Measurements from ENCODE around the gene KRTAP2-4.
"Not testable (repeated sequence)": the region's sequence is repeated elsewhere in the genome, so short reads cannot be mapped to it uniquely, and the experiment has no call there.

KRTAP2-4 gene

DNA sequence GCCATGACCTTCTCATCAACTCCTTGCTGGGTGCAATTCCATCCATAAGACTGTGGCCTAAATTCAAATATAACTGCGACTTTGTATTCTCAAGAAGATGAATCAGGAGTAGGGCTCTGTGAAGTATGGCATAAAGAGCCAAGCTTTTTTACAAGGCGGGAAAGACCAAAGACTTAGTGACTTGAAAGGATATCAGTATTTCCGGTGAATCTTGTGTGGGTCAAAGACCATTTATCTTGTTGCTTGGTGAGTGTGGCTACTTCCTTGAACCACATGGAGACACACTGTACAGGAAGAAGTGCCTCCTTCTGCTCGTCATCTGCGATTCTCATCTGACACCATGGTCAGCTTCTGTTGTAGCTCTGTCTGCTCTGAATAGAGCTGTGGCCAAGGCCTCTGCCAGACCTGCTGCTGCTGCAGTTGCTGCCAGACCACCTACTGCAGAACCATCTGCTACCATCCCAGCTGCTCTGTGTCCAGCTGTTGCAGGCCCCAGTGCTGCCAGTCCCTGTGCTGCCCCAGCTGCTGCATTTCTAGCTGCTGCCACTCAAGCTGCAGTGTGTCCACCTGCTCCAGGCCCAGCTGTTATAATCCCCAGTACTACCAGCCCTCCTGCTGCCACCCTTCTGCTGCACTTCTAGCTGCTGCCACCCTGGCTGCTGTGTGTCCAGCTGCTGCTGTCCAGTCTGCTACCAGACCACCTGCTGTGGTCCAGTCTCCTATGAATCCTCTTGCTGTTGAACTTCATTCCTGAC, 6.1 kb upstream of the KRTAP2-4 start:
- DNase-seq (ENCODE audit: low read depth, low spot score): no peak

- DNase-seq (ENCODE audit: low read depth, low spot score): no peak
These were observed 3.4 kb upstream of the KRTAP2-4 start for GRCh38 chr17:41069031-41069430.

GRCh38 chr17:41067281-41067680, 1.6 kb upstream of the KRTAP2-4 start:
- DNase-seq (ENCODE audit: low read depth, low spot score): no peak

DNA sequence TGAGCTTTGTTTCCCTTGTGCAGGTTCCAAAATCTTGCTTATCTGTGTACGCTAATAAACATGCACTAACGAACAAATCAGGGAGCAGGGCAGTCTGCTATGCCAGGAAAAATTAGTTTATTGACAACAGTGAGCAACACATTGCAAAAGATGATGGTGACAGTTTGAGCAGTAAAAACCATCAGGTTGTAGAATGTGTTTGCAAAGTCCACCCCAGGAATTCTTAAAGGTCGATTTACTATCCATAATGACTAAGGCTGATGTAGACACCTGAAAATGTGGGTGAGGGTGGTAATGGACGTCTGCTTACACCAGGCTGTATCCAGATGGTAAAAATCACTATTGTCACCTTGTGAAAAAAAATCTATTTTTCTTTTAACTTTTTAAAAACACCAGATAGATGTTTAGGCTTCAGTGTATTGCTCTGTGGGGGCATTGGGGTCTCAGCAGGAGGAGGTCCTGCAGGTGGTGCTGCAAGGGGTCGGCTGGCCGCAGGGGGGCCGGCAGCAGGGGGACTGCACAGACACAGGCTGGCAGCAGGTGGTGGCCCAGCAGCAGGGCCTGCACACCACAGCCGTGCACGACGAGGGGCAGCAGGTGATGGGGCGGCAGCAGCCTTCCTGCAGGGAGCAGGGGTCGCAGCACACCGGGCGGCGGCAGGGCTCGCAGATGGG, 526 bp downstream of the KRTAP2-4 start:
- DNase-seq (ENCODE audit: low read depth, low spot score): not testable (repeated sequence)

GRCh38 chr17:41064301-41064700, 1.4 kb downstream of the KRTAP2-4 start:
- no peak for DNase-seq (ENCODE audit: low read depth, low spot score)

DNA sequence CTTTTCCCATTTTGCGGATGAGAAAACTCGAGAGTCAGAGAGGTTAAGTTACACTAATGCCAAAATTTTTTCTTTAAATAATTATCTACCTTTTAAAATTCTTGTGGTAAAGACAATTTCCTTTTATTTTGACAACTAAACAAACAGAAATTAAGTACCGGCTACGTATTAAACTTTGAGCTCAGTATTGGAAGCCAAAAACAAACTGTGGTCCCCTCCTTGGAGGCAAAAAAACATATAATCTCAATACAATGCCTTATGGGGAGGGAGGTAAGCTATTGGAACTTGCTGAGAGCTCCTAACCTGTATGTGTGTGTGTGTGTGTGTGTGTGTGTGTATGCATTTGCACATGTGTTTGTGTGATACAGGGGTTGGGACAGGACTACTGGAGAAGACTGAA, 2.2 kb downstream of the KRTAP2-4 start:
- no peak for DNase-seq (ENCODE audit: low read depth, low spot score)

DNA sequence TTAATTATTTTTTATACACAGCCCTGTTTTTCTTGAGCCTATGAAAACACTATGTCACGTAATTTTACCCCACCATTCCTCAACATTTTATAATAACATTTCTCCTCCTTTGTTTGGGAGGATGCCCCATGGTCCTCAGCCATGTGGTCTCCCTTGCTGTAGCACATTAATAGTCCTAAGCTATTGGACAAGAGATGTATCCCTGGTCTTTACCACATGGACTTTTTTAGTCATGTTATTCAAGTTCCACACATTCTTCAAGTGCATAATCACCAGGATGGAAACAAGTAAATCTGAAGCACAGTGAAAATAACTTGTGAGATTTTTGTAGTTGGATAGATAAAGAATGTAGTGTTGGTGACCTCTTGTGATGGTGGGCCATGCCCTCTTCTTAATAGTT, 3.7 kb downstream of the KRTAP2-4 start:
- DNase-seq (ENCODE audit: low read depth, low spot score): no peak

DNA sequence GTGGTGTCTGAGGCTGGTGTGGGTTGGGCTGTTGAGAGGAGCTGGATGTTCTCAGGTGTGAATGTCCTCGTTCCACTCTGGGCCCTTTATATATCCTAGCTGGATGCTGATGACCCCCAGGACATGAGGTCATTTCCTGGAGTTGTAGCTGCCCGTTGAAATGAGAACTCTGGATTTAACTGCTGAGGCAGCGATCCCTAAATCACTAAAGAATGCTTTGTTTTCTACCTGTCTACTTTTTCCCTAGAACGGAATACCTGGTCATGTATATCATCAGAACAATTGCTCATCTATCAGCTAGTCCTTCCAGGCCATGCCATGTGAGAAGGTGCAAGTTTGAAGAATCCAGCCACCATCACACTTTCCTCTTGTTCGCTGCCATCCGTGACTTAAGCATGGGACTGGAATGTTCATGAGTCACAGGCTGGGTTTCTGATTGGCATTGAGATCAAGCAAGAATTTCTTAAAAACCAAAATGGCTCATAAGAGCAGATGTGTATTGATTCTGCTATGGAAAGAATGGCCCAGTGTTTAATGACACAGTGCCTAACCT, 5.6 kb downstream of the KRTAP2-4 start, which contains the start of gene KRTAP2-3:
KRTAP2-3 (minus strand) TSS at position 63 of the 553 bp plus-strand sequence. CDS start 64 bp downstream, outside the sequence.
- DNase-seq (ENCODE audit: low read depth, low spot score): no peak

- DNase-seq (ENCODE audit: low read depth, low spot score): not testable (repeated sequence)
These were observed 6.2 kb downstream of the KRTAP2-4 start for GRCh38 chr17:41059276-41060051.

GRCh38 chr17:41058741-41059140, 6.9 kb downstream of the KRTAP2-4 start:
- no peak for DNase-seq (ENCODE audit: low read depth, low spot score)

GRCh38 chr17:41057547-41057946, 8.1 kb downstream of the KRTAP2-4 start:
- DNase-seq (ENCODE audit: low read depth, low spot score): no peak

- DNase-seq (ENCODE audit: low read depth, low spot score): not testable (repeated sequence)
These were observed 10.5 kb downstream of the KRTAP2-4 start, which contains the start of gene KRTAP2-2 for GRCh38 chr17:41055130-41055529. Gene KRTAP2-2 (minus strand): TSS chr17:41055230. CDS start chr17:41055211, 19 bp downstream.

DNA sequence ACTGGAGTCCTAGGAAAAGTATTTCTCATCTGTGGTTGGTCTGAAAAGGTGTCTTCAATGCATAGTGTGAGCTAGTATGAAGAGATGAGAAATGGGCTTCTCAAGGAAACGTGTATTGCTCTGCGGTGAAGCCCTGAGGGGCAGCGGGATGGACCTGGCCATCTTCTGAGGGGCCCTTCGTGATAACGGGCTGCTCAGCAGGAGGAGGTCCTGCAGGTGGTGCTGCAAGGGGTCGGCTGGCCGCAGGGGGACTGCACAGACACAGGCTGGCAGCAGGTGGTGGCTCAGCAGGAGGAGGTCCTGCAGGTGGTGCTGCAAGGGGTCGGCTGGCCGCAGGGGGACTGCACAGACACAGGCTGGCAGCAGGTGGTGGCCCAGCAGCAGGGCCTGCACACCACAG, 11.1 kb downstream of the KRTAP2-4 start:
- DNase-seq (ENCODE audit: low read depth, low spot score): not testable (repeated sequence)

- DNase-seq (ENCODE audit: low read depth, low spot score): no peak
These were observed 11.7 kb downstream of the KRTAP2-4 start for GRCh38 chr17:41054025-41054424.

DNA sequence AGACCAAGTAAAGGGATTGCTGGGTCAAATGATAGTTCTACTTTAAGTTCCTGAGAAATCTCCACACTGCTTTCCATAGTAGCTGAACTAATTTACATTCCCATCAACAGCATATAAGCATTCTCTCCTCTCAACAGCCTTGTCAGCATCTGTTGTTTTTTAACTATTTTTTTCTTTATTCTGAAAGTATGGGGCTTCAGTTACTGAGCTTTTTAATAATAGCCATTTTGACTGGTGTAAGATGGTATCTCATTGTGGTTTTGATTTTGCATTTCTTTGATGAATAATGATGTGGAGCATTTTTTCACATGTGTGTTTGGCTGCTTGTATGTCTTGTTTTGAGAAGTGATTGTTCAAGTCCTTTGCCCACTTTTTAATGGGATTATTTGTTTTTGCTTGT, 13.1 kb downstream of the KRTAP2-4 start:
- no peak for DNase-seq (ENCODE audit: low read depth, low spot score)

DNA sequence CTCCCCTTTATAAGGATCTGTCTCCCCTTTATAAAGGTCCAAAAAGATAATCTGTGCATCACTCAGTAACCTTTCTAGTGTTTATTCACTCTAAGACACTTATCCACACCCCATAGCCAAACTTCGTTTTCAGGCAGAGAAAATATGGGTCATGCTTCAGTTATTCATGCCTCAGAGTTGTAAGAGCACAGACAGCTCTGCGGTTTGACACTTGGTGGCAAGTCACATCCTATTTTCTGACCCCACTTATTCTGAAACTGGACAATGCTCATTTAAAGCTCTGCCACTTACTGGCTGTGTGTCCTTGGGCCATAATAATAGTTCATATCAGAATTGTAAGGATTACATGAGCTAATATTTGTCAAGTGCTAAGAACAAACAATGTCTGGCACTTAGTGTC, 16.6 kb downstream of the KRTAP2-4 start:
- no peak for DNase-seq (ENCODE audit: low read depth, low spot score)

DNA sequence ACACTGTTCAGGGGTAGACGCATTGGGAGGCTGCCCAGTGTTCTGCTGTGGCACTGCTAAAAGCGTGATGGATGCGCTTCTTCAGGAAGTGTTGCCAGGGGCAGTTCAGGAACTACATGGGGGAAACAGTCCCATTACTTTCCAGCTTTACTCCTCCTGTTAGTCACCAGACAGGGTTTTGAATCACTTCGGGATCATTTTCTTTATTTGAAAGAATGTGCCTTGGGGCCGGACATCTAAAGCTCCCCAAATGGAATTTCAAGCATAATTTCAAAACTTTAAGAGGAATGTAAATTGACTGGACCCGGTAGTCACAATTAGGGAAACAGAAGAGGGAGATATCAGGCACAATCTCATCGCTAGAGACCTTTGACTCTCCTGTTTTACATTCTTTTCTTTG, 17.2 kb downstream of the KRTAP2-4 start:
- no peak for DNase-seq (ENCODE audit: low read depth, low spot score)

GRCh38 chr17:41046735-41047465, 18.8 kb downstream of the KRTAP2-4 start, which contains the start of gene KRTAP2-1:
Gene KRTAP2-1 (minus strand): TSS chr17:41047316. CDS start chr17:41047267, 49 bp downstream.
- not testable (repeated sequence) for DNase-seq (ENCODE audit: low read depth, low spot score)

DNA sequence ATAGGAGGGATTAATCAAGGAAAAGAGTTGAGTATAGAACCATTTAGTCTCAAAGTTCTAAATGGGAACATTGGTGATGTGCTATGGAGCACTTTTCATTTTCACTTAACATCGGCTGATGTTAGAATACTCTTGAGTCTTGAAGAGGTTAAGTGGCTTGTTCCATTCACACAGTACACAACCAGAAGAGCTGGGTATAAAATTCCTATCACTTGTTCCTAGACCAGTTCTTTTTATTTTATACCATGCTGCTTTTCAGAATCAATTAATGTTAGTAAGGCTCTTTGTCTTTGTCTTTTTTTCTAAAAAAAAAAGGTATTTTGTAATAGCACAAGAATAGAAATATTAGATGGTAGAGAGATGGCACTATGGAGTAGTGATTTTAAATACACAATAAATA, 22.7 kb downstream of the KRTAP2-4 start:
- DNase-seq (ENCODE audit: low read depth, low spot score): no peak

GRCh38 chr17:41040783-41041571, 24.7 kb downstream of the KRTAP2-4 start, which contains the start of gene KRTAP1-1:
Gene KRTAP1-1 (minus strand): TSS chr17:41041450. CDS start chr17:41041397, 53 bp downstream.
- not testable (repeated sequence) for DNase-seq (ENCODE audit: low read depth, low spot score)
